Spleen (tissue), 11 donors: ENCODE data around the gene CST9L. TPM values are rescaled to one million over a fixed set of nuclear protein-coding genes. Genes with fewer than 3 reads are reported as not detected.

Experiments
- DNase-seq: peaks from one replicate; pipeline ENCODE4 v3.0.0-alpha.2; 2020
- H3K27ac ChIP-seq, 8 donors: fragments of 200-600 bp; sonication (generic) in 7 of 8; 1 replicate in 4 of 8; 2 replicates in 4 of 8; pipeline versions ENCODE4 v1.5.0 to v1.8.0; 2016 to 2021; ENCODE audit warnings: inconsistent platforms in 4 of 8, mild to moderate bottlenecking in 4 of 8, moderate library complexity in 1 of 8
- H3K27me3 ChIP-seq, 7 donors: fragments of 200-600 bp; sonication (generic) in 6 of 7; replicated peaks in 1 of 7; 1 replicate in 4 of 7; 2 replicates in 3 of 7; pipeline versions ENCODE4 v1.5.0 to v1.8.0; 2016 to 2021; ENCODE audit warnings: inconsistent platforms in 3 of 7, mild to moderate bottlenecking in 1 of 7
- H3K36me3 ChIP-seq, 6 donors: fragments of 200-600 bp; sonication (generic) in 5 of 6; 1 replicate in 4 of 6; 2 replicates in 2 of 6; pipeline versions ENCODE4 v1.5.0 to v1.8.0; 2016 to 2021; ENCODE audit warnings: inconsistent platforms in 2 of 6
- H3K4me1 ChIP-seq, 6 donors: fragments of 200-600 bp; sonication (generic) in 5 of 6; 1 replicate in 3 of 6; 2 replicates in 3 of 6; pipeline versions ENCODE4 v1.5.0 to v1.8.0; 2016 to 2021; ENCODE audit warnings: inconsistent platforms in 3 of 6
- H3K4me3 ChIP-seq, 8 donors: fragments of 200-600 bp; sonication (generic) in 7 of 8; 1 replicate in 4 of 8; 2 replicates in 4 of 8; pipeline versions ENCODE4 v1.5.0 to v1.8.0; 2016 to 2021; ENCODE audit warnings: inconsistent platforms in 4 of 8, mild to moderate bottlenecking in 4 of 8, moderate library complexity in 2 of 8
- H3K9me3 ChIP-seq, 8 donors: fragments of 200-600 bp; sonication (generic) in 7 of 8; 1 replicate in 4 of 8; 2 replicates in 4 of 8; pipeline versions ENCODE4 v1.5.0 to v1.8.0; 2016 to 2021; ENCODE audit warnings: inconsistent platforms in 4 of 8
- CTCF ChIP-seq, 11 experiments: fragments of 200-600 bp in 7 of 11; fragments of 450-650 bp in 4 of 11; sonication (generic) in 4 of 11; IDR thresholded peaks in 8 of 11; conservative IDR thresholded peaks in 3 of 11; 1 replicate in 7 of 11; 2 replicates in 4 of 11; pipeline versions ENCODE4 v1.4.0 to v1.8.0; 2016 to 2021; ENCODE audit warnings: antibody characterized with exemption in 11 of 11, inconsistent platforms in 4 of 11, mild to moderate bottlenecking in 1 of 11
- POLR2A ChIP-seq, 3 donors: fragments of 450-650 bp; IDR thresholded peaks; one replicate each; pipeline ENCODE4 v1.5.1; 2017; ENCODE audit warnings: antibody characterized with exemption in 3 of 3, mild to moderate bottlenecking in 1 of 3
- POLR2AphosphoS5 ChIP-seq, 3 donors: sonication (generic); formaldehyde crosslinking; IDR thresholded peaks; one replicate each; pipeline ENCODE4 v1.5.1; 2017; ENCODE audit warnings: antibody characterized with exemption in 3 of 3
- WGBS, 5 donors: extraction: QIAGEN DNeasy Blood & Tissue Kit in 3 of 5; methylation state at CpG; one replicate each; pipeline versions ENCODE4 v1.1.5 to v1.1.7; 2013 to 2018; 5-methylcytosine and 5-hydroxymethylcytosine counted together
- intact Hi-C: fragments of 100-400 bp; cut with DNase I; formaldehyde crosslinking; loops from one replicate; pipeline ENCODE4 v1.15.0; 2023; ENCODE audit warnings: low total_unique reads
- polyA plus RNA-seq, 3 donors: library from polyadenylated mRNA; stranded (reverse); fragments of 200-250 nt; gene quantifications; one replicate each; pipeline ENCODE4 v1.2.1, GENCODE V29; 2013
- total RNA-seq, 7 donors: library from RNA; depleted of rRNA in 3 of 7; stranded (reverse); fragments of >200 nt in 3 of 7; fragmentation: NEBNext Ultra II Directional in 4 of 7; extraction: Animal tissue kit (Norgen Biotek cat#: 25700) in 4 of 7; gene quantifications; one replicate each; pipeline versions ENCODE4 v1.1.0 to v1.2.1, GENCODE V29; 2016 to 2021
- donor health status: healthy with polysubstance abuse.
- donor health status: DM: no; HTN: no; CAD: no; lungs with moderate emphysema.
- donor health status: DM: no; HTN: no; CAD: no.
- donor health status: Bipolar disorder and iron deficiency.
- donor health status: healthy.
- donor health status: DM: no; HTN: no; CAD: no.
- donor health status: DM: yes; HTN: yes; CAD: no.

CST9L gene
- total and polyA plus RNA-seq, 10 donors, result not detected

GRCh38 chr20:23548408-23548807 lies 19.9 kb downstream of the CST9L start:
- no peaks in the 10 kb centered on the region for H3K4me1 ChIP-seq
- intact Hi-C loops, result no loop called here
- WGBS, 5 donors, result 63 to 69% (median 67%) methylated on average over 5 of the region's 5 CpGs

GRCh38 chr20:23547613-23548012 lies 20.7 kb downstream of the CST9L start:
- peaks cover 0 to 12% (median 0%) of the 10 kb centered on the region in 7 donors for H3K27me3 ChIP-seq
- TF ChIP-seq POLR2A (IDR thresholded peaks at IDR 0.05), result no peak
- DNase-seq, result no peak
- no peaks in the 10 kb centered on the region for H3K9me3 ChIP-seq
- H3K36me3 ChIP-seq, result no peaks in the 10 kb centered on the region
- H3K4me3 ChIP-seq, result no peak overlapping the region
- WGBS, 5 donors, result 82 to 87% (median 83%) methylated on average over 5 of the region's 5 CpGs
- intact Hi-C loops, result no loop called here
- H3K27ac ChIP-seq, result no peak overlapping the region
- no peaks in the 10 kb centered on the region for H3K4me1 ChIP-seq

More at GRCh38 chr20:23548408-23548807, 19.9 kb downstream of the CST9L start:
- TF ChIP-seq CTCF (IDR thresholded peaks at IDR 0.05 in 8 of 11, conservative IDR thresholded peaks at IDR 0.05 in 3 of 11), result no peak
- TF ChIP-seq POLR2AphosphoS5 (IDR thresholded peaks at IDR 0.05), result no peak
- no peak for TF ChIP-seq POLR2A (IDR thresholded peaks at IDR 0.05)
- peaks cover 0 to 12% (median 0%) of the 10 kb centered on the region in 7 donors for H3K27me3 ChIP-seq
- H3K9me3 ChIP-seq, result no peaks in the 10 kb centered on the region
- no peaks in the 10 kb centered on the region for H3K36me3 ChIP-seq
- no peak overlapping the region for H3K4me3 ChIP-seq
- DNase-seq, result no peak
- no peak overlapping the region for H3K27ac ChIP-seq

GRCh38 chr20:23546435-23547144 lies 21.7 kb downstream of the CST9L start:
- TF ChIP-seq POLR2A (IDR thresholded peaks at IDR 0.05), result no peak
- TF ChIP-seq POLR2AphosphoS5 (IDR thresholded peaks at IDR 0.05), result no peak
- no peak for TF ChIP-seq CTCF (IDR thresholded peaks at IDR 0.05 in 8 of 11, conservative IDR thresholded peaks at IDR 0.05 in 3 of 11)
- Histone ChIP-seq H3K4me3 (no peak overlapping the region), H3K9me3 (no peaks in the 10 kb centered on the region), H3K27me3 (peaks cover 0 to 12% (median 0%) of the 10 kb centered on the region in 7 donors), H3K4me1 (peaks cover 0 to 3% (median 0%) of the 10 kb centered on the region in 6 donors), H3K27ac (no peak overlapping the region), H3K36me3 (no peaks in the 10 kb centered on the region)
- DNase-seq, result no peak
- 82 to 92% (median 88%) methylated on average over 11 to 12 of the region's 12 CpGs for WGBS, 5 donors
- intact Hi-C loops, result no loop called here

GRCh38 chr20:23544133-23544532 lies 24.2 kb downstream of the CST9L start:
- Histone ChIP-seq H3K4me1 (peaks cover 0 to 8% (median 0%) of the 10 kb centered on the region in 6 donors), H3K27me3 (peaks cover 0 to 8% (median 0%) of the 10 kb centered on the region in 7 donors), H3K4me3 (no peak overlapping the region), H3K27ac (no peak overlapping the region), H3K9me3 (no peaks in the 10 kb centered on the region), H3K36me3 (no peaks in the 10 kb centered on the region)
- WGBS, 5 donors, result 89 to 97% (median 92%) methylated on average over 6 of the region's 6 CpGs
- DNase-seq, result no peak
- TF ChIP-seq POLR2A (IDR thresholded peaks at IDR 0.05) (no peak), POLR2AphosphoS5 (IDR thresholded peaks at IDR 0.05) (no peak), CTCF (IDR thresholded peaks at IDR 0.05 in 8 of 11, conservative IDR thresholded peaks at IDR 0.05 in 3 of 11) (no peak)
- intact Hi-C loops, result no loop called here
